ENCODE results near the gene GYS1. TPM values are rescaled to one million over a fixed set of nuclear protein-coding genes. Genes with fewer than 3 reads are reported as not detected.

GYS1 gene
- total RNA-seq, 1 experiment from 2014 or later = 62.7 TPM

DNA sequence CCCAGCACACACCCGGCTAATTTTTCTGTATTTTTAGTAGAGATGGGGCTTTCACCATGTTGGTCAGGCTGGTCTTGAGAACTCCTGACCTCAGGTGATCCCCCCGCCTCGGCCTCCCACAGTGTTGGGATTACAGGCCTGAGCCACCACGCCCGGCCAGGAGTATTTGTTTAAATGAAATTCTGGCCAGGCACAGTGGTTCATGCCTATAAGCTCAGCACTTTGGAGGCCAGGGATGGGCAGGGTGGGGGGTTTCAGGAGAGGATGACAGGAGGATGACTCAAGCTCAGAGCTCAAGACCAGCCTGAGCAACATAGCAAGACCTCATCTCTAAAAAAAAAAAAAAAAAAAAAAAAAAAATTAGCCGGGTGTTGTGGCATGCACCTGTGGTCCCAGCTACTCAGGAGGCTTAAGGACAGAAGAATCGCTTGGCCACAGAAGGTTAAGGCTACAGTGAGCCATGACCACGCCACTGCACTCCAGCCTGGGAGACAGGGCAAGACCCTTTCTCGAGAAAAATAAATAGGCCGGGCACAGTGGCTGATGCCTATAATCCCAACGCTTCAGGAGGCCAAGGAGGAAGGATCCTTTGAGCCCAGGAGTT lies 67.8 kb downstream of the GYS1 start:
- Mint-ChIP-seq H3K36me3 (ENCODE audit: insufficient read depth, unreplicated experiment) (peaks cover 29% of the 10 kb centered on the region), H3K9me3 (ENCODE audit: unreplicated experiment) (no peaks in the 10 kb centered on the region), H3K4me3 (ENCODE audit: unreplicated experiment) (no peak overlapping the region), H3K27ac (ENCODE audit: unreplicated experiment) (no peak overlapping the region), H3K27me3 (ENCODE audit: insufficient read depth, unreplicated experiment) (no peaks in the 10 kb centered on the region), H3K4me1 (ENCODE audit: low read depth, unreplicated experiment) (no peaks in the 10 kb centered on the region)
- no TSS peak for BruUV-seq (replicated peaks)
- Histone ChIP-seq H3K27me3 (replicated peaks; ENCODE audit: control insufficient read depth, insufficient read depth, low read length) (no peaks in the 10 kb centered on the region), H3K4me1 (no peaks in the 10 kb centered on the region), H3K4me3 (ENCODE audit: low read depth, low read length) (no peak overlapping the region), H3K9me3 (no peaks in the 10 kb centered on the region), H3K36me3 (ENCODE audit: control insufficient read depth, insufficient read depth, low read length) (no peaks in the 10 kb centered on the region; the same call in 1 of the 2 replicates)
- intact Hi-C loops (cut with micrococcal nuclease; ENCODE audit: unreplicated experiment) = no loop called here
- TF ChIP-seq, protein P1, sequence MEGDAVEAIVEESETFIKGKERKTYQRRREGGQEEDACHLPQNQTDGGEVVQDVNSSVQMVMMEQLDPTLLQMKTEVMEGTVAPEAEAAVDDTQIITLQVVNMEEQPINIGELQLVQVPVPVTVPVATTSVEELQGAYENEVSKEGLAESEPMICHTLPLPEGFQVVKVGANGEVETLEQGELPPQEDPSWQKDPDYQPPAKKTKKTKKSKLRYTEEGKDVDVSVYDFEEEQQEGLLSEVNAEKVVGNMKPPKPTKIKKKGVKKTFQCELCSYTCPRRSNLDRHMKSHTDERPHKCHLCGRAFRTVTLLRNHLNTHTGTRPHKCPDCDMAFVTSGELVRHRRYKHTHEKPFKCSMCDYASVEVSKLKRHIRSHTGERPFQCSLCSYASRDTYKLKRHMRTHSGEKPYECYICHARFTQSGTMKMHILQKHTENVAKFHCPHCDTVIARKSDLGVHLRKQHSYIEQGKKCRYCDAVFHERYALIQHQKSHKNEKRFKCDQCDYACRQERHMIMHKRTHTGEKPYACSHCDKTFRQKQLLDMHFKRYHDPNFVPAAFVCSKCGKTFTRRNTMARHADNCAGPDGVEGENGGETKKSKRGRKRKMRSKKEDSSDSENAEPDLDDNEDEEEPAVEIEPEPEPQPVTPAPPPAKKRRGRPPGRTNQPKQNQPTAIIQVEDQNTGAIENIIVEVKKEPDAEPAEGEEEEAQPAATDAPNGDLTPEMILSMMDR (IDR thresholded peaks at IDR 0.05; ENCODE audit: insufficient read depth in 1 of 2, low read depth in 1 of 2, low read length in 1 of 2, severe bottlenecking in 1 of 2, unreplicated experiment in 1 of 2) = no peak
- CTCF ChIA-PET = interaction anchor here (0.6 kb wide), 1 partner anchor 272 kb away, joined by 4 read pairs; no protein-coding TSS in a partner anchor
- POLR2A ChIA-PET = interaction anchor here (0.6 to 0.7 kb wide), 2 partner anchors 27 to 40 kb away, joined by 4 read pairs; no protein-coding TSS in a partner anchor
- DNase-seq = no peak

GRCh38 chr19:48922548-48923490 lies 70.3 kb downstream of the GYS1 start:
- ChIA-PET CTCF (no interaction called here), POLR2A (no interaction called here)
- Histone ChIP-seq H3K36me3 (ENCODE audit: control insufficient read depth, insufficient read depth, low read length) (peaks cover 2% of the 10 kb centered on the region; the same call in 1 of the 2 replicates), H3K9me3 (no peaks in the 10 kb centered on the region), H3K4me3 (ENCODE audit: low read depth, low read length) (no peak overlapping the region), H3K4me1 (no peaks in the 10 kb centered on the region), H3K27me3 (replicated peaks; ENCODE audit: control insufficient read depth, insufficient read depth, low read length) (no peaks in the 10 kb centered on the region)
- TF ChIP-seq, protein P1 (IDR thresholded peaks at IDR 0.05; ENCODE audit: insufficient read depth in 1 of 2, low read depth in 1 of 2, low read length in 1 of 2, severe bottlenecking in 1 of 2, unreplicated experiment in 1 of 2) = no peak
- no peaks in the 10 kb centered on the region for H3K4me1 Mint-ChIP-seq (ENCODE audit: low read depth, unreplicated experiment)
- H3K4me3 Mint-ChIP-seq (ENCODE audit: unreplicated experiment) = no peak overlapping the region
- no peak for DNase-seq
- no peaks in the 10 kb centered on the region for H3K9me3 Mint-ChIP-seq (ENCODE audit: unreplicated experiment)
- peaks cover 29% of the 10 kb centered on the region for H3K36me3 Mint-ChIP-seq (ENCODE audit: insufficient read depth, unreplicated experiment)
- TSS peak; percentile 78 for BruUV-seq (replicated peaks)
- intact Hi-C loops (cut with micrococcal nuclease; ENCODE audit: unreplicated experiment) = no loop called here
- no peaks in the 10 kb centered on the region for H3K27me3 Mint-ChIP-seq (ENCODE audit: insufficient read depth, unreplicated experiment)
- H3K27ac Mint-ChIP-seq (ENCODE audit: unreplicated experiment) = peak overlapping the region; percentile 23

DNA sequence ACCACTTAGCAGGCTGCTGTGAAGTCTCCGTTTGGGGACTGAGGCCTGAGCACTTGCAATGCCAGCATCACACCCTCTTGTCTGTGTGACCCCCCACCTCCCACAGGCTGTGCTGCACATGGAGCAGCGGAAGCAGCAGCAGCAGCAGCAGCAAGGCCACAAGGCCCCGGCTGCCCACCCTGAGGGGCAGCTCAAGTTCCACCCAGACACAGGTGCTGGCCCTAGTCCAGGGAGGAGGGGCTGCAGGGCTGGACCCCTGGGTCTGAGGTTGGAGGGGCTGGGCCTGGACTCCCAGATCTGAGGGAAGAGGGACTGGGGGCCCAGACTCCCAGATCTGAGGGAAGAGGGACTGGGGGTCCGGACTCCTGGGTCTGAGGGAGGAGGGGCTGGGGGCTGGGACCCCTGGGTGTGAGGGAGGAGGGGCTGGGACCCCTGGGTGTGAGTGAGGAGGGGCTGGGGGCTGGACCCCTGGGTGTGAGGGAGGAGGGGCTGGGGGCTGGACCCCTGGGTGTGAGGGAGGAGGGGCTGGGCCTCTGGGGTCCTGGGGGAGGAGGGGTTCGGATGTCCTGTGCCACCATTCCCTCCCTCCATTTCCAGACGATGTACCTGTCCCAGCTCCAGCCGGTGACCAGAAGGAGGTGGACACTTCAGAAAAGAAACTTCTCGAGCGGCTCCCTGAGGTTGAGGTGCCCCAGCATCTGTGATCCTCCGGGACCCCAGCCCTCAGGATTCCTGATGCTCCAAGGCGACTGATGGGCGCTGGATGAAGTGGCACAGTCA lies 71.2 kb downstream of the GYS1 start:
- intact Hi-C loops (cut with micrococcal nuclease; ENCODE audit: unreplicated experiment) = no loop called here
- POLR2A ChIA-PET = no interaction called here
- BruUV-seq (replicated peaks) = no TSS peak
- peaks cover 2% of the 10 kb centered on the region; the same call in 1 of the 2 replicates for H3K36me3 ChIP-seq (ENCODE audit: control insufficient read depth, insufficient read depth, low read length)
- no peaks in the 10 kb centered on the region for H3K9me3 ChIP-seq
- H3K4me3 ChIP-seq (ENCODE audit: low read depth, low read length) = no peak overlapping the region
- no peak overlapping the region for H3K27ac Mint-ChIP-seq (ENCODE audit: unreplicated experiment)
- no peaks in the 10 kb centered on the region for H3K27me3 Mint-ChIP-seq (ENCODE audit: insufficient read depth, unreplicated experiment)
- DNase-seq = no peak
- H3K4me1 ChIP-seq = no peaks in the 10 kb centered on the region
- TF ChIP-seq, protein P1 (IDR thresholded peaks at IDR 0.05; ENCODE audit: insufficient read depth in 1 of 2, low read depth in 1 of 2, low read length in 1 of 2, severe bottlenecking in 1 of 2, unreplicated experiment in 1 of 2) = no peak
- peaks cover 29% of the 10 kb centered on the region for H3K36me3 Mint-ChIP-seq (ENCODE audit: insufficient read depth, unreplicated experiment)
- no peaks in the 10 kb centered on the region for H3K4me1 Mint-ChIP-seq (ENCODE audit: low read depth, unreplicated experiment)
- CTCF ChIA-PET = no interaction called here
- H3K4me3 Mint-ChIP-seq (ENCODE audit: unreplicated experiment) = no peak overlapping the region
- no peaks in the 10 kb centered on the region for H3K27me3 ChIP-seq (replicated peaks; ENCODE audit: control insufficient read depth, insufficient read depth, low read length)
- H3K9me3 Mint-ChIP-seq (ENCODE audit: unreplicated experiment) = no peaks in the 10 kb centered on the region
